Measurements from ENCODE around the gene PRDM15.

The PRDM15 gene

GRCh38 chr21:41836166-41837015 lies 42.8 kb downstream of the PRDM15 start:
- DNase-seq: no peak

- DNase-seq: no peak
Observed at GRCh38 chr21:41835711-41836154, 43.4 kb downstream of the PRDM15 start.

- no peak for DNase-seq
Observed at GRCh38 chr21:41834926-41835663, 44.0 kb downstream of the PRDM15 start.

- no peak for DNase-seq
Observed at GRCh38 chr21:41834252-41834925, 44.8 kb downstream of the PRDM15 start.

GRCh38 chr21:41833497-41834115 lies 45.5 kb downstream of the PRDM15 start:
- no peak for DNase-seq

- no peak for DNase-seq
Observed at GRCh38 chr21:41832596-41833496, 46.3 kb downstream of the PRDM15 start.

GRCh38 chr21:41831866-41832595 lies 47.1 kb downstream of the PRDM15 start:
- no peak for DNase-seq

GRCh38 chr21:41831453-41831831 lies 47.7 kb downstream of the PRDM15 start:
- DNase-seq: no peak

GRCh38 chr21:41830764-41831452 lies 48.2 kb downstream of the PRDM15 start:
- DNase-seq: no peak

- DNase-seq: no peak
Observed at GRCh38 chr21:41830145-41830707, 48.9 kb downstream of the PRDM15 start.

- DNase-seq: no peak
Observed at GRCh38 chr21:41828884-41829360, 50.2 kb downstream of the PRDM15 start.

GRCh38 chr21:41827951-41828883 lies 50.9 kb downstream of the PRDM15 start:
- no peak for DNase-seq

- no peak for DNase-seq
Observed at GRCh38 chr21:41825881-41826280, 53.3 kb downstream of the PRDM15 start.

GRCh38 chr21:41825216-41825615 lies 53.9 kb downstream of the PRDM15 start:
- DNase-seq: no peak

- DNase-seq: no peak
Observed at GRCh38 chr21:41824466-41825207, 54.5 kb downstream of the PRDM15 start.

GRCh38 chr21:41823906-41824305 lies 55.2 kb downstream of the PRDM15 start:
- no peak for DNase-seq

GRCh38 chr21:41823166-41823565 lies 56.0 kb downstream of the PRDM15 start:
- DNase-seq: no peak

GRCh38 chr21:41821756-41822431 lies 57.2 kb downstream of the PRDM15 start:
- no peak for DNase-seq

Data from activated gamma-delta T cell treated with Interleukin-2 at 50 U/mL for 16 hours (primary cell).